Gastrocnemius medialis (tissue), 4 donors: ENCODE data around the gene PCDH1.

Experiments used
- POLR2A ChIP-seq, 2 donors: fragments of 450-650 bp; IDR thresholded peaks; one replicate each; pipeline ENCODE4 v1.6.1; 2017; ENCODE audit warnings: antibody characterized with exemption in 2 of 2, mild to moderate bottlenecking in 2 of 2, moderate library complexity in 2 of 2
- TF ChIP-seq, protein P1 (sequence below), 5 experiments: fragments of 450-650 bp in 3 of 5; fragments of 200-600 bp in 2 of 5; sonication (generic) in 2 of 5; IDR thresholded peaks in 4 of 5; conservative IDR thresholded peaks in 1 of 5; 1 replicate in 4 of 5; 2 replicates in 1 of 5; pipeline ENCODE4 v1.5.1; 2016 to 2019; ENCODE audit warnings: antibody characterized with exemption in 5 of 5, mild to moderate bottlenecking in 3 of 5, moderate library complexity in 3 of 5

GRCh38 chr5:141840280-141840812 lies 37.9 kb downstream of the PCDH1 start:
- TF ChIP-seq, protein P1, sequence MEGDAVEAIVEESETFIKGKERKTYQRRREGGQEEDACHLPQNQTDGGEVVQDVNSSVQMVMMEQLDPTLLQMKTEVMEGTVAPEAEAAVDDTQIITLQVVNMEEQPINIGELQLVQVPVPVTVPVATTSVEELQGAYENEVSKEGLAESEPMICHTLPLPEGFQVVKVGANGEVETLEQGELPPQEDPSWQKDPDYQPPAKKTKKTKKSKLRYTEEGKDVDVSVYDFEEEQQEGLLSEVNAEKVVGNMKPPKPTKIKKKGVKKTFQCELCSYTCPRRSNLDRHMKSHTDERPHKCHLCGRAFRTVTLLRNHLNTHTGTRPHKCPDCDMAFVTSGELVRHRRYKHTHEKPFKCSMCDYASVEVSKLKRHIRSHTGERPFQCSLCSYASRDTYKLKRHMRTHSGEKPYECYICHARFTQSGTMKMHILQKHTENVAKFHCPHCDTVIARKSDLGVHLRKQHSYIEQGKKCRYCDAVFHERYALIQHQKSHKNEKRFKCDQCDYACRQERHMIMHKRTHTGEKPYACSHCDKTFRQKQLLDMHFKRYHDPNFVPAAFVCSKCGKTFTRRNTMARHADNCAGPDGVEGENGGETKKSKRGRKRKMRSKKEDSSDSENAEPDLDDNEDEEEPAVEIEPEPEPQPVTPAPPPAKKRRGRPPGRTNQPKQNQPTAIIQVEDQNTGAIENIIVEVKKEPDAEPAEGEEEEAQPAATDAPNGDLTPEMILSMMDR (IDR thresholded peaks at IDR 0.05 in 4 of 5, conservative IDR thresholded peaks at IDR 0.05 in 1 of 5): no peak
- no peak for TF ChIP-seq POLR2A (IDR thresholded peaks at IDR 0.05)
